ENCODE data around the gene PHAX.
"Not testable (repeated sequence)": the region's sequence is repeated elsewhere in the genome, so short reads cannot be mapped to it uniquely, and the experiment has no call there.

Gene PHAX

GRCh38 chr5:126659805-126660482 is 59.2 kb downstream of the PHAX start:
- DNase-seq = no peak

- DNase-seq = no peak
These were observed 63.8 kb downstream of the PHAX start for GRCh38 chr5:126664586-126664985.

- not testable (repeated sequence) for DNase-seq
These were observed 69.4 kb downstream of the PHAX start for GRCh38 chr5:126670109-126670508.

- DNase-seq = not testable (repeated sequence)
These were observed 70.9 kb downstream of the PHAX start for GRCh38 chr5:126671681-126672080.

GRCh38 chr5:126673477-126673876 is 72.7 kb downstream of the PHAX start:
- DNase-seq = no peak

GRCh38 chr5:126674145-126674544 is 73.4 kb downstream of the PHAX start:
- DNase-seq = no peak

GRCh38 chr5:126675338-126675737 is 74.6 kb downstream of the PHAX start:
- no peak for DNase-seq

GRCh38 chr5:126676195-126676624 is 75.5 kb downstream of the PHAX start:
- DNase-seq = peak; percentile 65 to 80
